H1 (cell line): ENCODE measurements around the gene TMEM18. TPM values are rescaled to one million over a fixed set of nuclear protein-coding genes. Genes with fewer than 3 reads are reported as not detected.

Experiments used
- GABPA ChIP-seq: IDR thresholded peaks from 2 replicates; pipeline ENCODE4 v1.6.1; 2011; ENCODE audit warnings: mild to moderate bottlenecking, low read length, moderate library complexity, borderline replicate concordance; ENCODE audit not compliant: insufficient read depth
- RBBP5 ChIP-seq: IDR thresholded peaks from 2 replicates; pipeline ENCODE4 v1.7.1; 2012; ENCODE audit warnings: low read depth, mild to moderate bottlenecking, inconsistent platforms, low read length, moderate library complexity, borderline replicate concordance
- ZNF274 ChIP-seq: IDR thresholded peaks from 2 replicates; pipeline ENCODE4 v1.7.0; 2012; ENCODE audit warnings: low read length, borderline replicate concordance; ENCODE audit errors: extremely low read depth
- polyA plus RNA-seq, 7 experiments: library from polyadenylated mRNA; depleted of rRNA in 3 of 7; stranded (reverse) in 5 of 7; unstranded in 2 of 7; fragments of >200 nt in 5 of 7; fragments of 200-250 nt in 2 of 7; gene quantifications; 1 replicate in 5 of 7; 2 replicates in 1 of 7; 4 replicates in 1 of 7; pipeline versions ENCODE4 v1.2.1 to v1.2.3, GENCODE V29; 2011 to 2013; ENCODE audit warnings: missing spikeins in 2 of 7, mixed read lengths in 2 of 7
- total RNA-seq: library from RNA; stranded (reverse); fragmentation: NEBNext Ultra II Directional; extraction: Animal tissue kit (Norgen Biotek cat#: 25700); gene quantifications from 2 replicates; pipeline ENCODE4 v1.2.1, GENCODE V29; 2021
- TF ChIP-seq, protein P1 (sequence below): fragments of 300-600 bp; sonication (generic); IDR thresholded peaks from 2 replicates; pipeline ENCODE4 v1.7.1; 2012; ENCODE audit warnings: low read length, moderate library complexity, mild to moderate bottlenecking, inconsistent platforms; ENCODE audit not compliant: insufficient replicate concordance

TMEM18 gene
- total and polyA plus RNA-seq, 2 of the 8 experiments (the other 6 are each of a cell fraction or from before 2014, with no cell fraction given): 22.4 to 27.1 TPM

GRCh38 chr2:670637-671036 is 6.6 kb downstream of the TMEM18 start (continued):
- TF ChIP-seq, protein P1, sequence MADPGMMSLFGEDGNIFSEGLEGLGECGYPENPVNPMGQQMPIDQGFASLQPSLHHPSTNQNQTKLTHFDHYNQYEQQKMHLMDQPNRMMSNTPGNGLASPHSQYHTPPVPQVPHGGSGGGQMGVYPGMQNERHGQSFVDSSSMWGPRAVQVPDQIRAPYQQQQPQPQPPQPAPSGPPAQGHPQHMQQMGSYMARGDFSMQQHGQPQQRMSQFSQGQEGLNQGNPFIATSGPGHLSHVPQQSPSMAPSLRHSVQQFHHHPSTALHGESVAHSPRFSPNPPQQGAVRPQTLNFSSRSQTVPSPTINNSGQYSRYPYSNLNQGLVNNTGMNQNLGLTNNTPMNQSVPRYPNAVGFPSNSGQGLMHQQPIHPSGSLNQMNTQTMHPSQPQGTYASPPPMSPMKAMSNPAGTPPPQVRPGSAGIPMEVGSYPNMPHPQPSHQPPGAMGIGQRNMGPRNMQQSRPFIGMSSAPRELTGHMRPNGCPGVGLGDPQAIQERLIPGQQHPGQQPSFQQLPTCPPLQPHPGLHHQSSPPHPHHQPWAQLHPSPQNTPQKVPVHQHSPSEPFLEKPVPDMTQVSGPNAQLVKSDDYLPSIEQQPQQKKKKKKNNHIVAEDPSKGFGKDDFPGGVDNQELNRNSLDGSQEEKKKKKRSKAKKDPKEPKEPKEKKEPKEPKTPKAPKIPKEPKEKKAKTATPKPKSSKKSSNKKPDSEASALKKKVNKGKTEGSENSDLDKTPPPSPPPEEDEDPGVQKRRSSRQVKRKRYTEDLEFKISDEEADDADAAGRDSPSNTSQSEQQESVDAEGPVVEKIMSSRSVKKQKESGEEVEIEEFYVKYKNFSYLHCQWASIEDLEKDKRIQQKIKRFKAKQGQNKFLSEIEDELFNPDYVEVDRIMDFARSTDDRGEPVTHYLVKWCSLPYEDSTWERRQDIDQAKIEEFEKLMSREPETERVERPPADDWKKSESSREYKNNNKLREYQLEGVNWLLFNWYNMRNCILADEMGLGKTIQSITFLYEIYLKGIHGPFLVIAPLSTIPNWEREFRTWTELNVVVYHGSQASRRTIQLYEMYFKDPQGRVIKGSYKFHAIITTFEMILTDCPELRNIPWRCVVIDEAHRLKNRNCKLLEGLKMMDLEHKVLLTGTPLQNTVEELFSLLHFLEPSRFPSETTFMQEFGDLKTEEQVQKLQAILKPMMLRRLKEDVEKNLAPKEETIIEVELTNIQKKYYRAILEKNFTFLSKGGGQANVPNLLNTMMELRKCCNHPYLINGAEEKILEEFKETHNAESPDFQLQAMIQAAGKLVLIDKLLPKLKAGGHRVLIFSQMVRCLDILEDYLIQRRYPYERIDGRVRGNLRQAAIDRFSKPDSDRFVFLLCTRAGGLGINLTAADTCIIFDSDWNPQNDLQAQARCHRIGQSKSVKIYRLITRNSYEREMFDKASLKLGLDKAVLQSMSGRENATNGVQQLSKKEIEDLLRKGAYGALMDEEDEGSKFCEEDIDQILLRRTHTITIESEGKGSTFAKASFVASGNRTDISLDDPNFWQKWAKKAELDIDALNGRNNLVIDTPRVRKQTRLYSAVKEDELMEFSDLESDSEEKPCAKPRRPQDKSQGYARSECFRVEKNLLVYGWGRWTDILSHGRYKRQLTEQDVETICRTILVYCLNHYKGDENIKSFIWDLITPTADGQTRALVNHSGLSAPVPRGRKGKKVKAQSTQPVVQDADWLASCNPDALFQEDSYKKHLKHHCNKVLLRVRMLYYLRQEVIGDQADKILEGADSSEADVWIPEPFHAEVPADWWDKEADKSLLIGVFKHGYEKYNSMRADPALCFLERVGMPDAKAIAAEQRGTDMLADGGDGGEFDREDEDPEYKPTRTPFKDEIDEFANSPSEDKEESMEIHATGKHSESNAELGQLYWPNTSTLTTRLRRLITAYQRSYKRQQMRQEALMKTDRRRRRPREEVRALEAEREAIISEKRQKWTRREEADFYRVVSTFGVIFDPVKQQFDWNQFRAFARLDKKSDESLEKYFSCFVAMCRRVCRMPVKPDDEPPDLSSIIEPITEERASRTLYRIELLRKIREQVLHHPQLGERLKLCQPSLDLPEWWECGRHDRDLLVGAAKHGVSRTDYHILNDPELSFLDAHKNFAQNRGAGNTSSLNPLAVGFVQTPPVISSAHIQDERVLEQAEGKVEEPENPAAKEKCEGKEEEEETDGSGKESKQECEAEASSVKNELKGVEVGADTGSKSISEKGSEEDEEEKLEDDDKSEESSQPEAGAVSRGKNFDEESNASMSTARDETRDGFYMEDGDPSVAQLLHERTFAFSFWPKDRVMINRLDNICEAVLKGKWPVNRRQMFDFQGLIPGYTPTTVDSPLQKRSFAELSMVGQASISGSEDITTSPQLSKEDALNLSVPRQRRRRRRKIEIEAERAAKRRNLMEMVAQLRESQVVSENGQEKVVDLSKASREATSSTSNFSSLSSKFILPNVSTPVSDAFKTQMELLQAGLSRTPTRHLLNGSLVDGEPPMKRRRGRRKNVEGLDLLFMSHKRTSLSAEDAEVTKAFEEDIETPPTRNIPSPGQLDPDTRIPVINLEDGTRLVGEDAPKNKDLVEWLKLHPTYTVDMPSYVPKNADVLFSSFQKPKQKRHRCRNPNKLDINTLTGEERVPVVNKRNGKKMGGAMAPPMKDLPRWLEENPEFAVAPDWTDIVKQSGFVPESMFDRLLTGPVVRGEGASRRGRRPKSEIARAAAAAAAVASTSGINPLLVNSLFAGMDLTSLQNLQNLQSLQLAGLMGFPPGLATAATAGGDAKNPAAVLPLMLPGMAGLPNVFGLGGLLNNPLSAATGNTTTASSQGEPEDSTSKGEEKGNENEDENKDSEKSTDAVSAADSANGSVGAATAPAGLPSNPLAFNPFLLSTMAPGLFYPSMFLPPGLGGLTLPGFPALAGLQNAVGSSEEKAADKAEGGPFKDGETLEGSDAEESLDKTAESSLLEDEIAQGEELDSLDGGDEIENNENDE: no peak
- TF ChIP-seq RBBP5 (no peak), ZNF274 (no peak), GABPA (no peak)
